Tibial nerve (tissue), 3 donors: ENCODE data around the gene CCDC3.

Experiments
- POLR2A ChIP-seq, 2 donors: fragments of 450-650 bp; IDR thresholded peaks; one replicate each; pipeline ENCODE4 v1.6.1; 2017; ENCODE audit warnings: antibody characterized with exemption in 2 of 2, mild to moderate bottlenecking in 2 of 2, moderate library complexity in 2 of 2
- TF ChIP-seq, protein P1 (sequence below), 5 experiments: fragments of 200-600 bp in 3 of 5; fragments of 450-650 bp in 2 of 5; sonication (generic) in 3 of 5; IDR thresholded peaks; one replicate each; pipeline ENCODE4 v1.5.1; 2016 to 2019; ENCODE audit warnings: antibody characterized with exemption in 5 of 5, mild to moderate bottlenecking in 3 of 5, moderate library complexity in 2 of 5

DNA sequence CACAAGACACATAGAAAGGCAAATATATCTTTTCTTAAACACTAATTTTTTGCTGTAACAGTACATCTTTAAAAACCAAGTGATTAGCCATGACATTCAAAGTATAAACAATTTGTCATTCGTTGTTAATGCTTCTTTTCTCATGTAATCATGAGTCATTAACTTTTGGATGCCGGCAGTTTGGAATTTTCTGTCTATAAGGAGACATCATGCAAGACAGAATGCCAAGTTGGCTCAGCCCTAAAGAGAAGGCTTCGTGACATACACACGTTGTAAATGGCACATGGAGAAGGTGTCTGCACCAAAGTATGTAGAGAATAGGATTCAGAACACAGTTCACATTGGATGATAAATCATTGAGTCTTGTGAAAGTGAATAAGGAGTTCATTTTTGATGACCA lies 35.9 kb downstream of the CCDC3 start:
- TF ChIP-seq, protein P1, sequence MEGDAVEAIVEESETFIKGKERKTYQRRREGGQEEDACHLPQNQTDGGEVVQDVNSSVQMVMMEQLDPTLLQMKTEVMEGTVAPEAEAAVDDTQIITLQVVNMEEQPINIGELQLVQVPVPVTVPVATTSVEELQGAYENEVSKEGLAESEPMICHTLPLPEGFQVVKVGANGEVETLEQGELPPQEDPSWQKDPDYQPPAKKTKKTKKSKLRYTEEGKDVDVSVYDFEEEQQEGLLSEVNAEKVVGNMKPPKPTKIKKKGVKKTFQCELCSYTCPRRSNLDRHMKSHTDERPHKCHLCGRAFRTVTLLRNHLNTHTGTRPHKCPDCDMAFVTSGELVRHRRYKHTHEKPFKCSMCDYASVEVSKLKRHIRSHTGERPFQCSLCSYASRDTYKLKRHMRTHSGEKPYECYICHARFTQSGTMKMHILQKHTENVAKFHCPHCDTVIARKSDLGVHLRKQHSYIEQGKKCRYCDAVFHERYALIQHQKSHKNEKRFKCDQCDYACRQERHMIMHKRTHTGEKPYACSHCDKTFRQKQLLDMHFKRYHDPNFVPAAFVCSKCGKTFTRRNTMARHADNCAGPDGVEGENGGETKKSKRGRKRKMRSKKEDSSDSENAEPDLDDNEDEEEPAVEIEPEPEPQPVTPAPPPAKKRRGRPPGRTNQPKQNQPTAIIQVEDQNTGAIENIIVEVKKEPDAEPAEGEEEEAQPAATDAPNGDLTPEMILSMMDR (IDR thresholded peaks at IDR 0.05): no peak
- no peak for TF ChIP-seq POLR2A (IDR thresholded peaks at IDR 0.05)
